ENCODE results near the gene EID2B.

EID2B gene

GRCh38 chr19:39498798-39499642 is 33.6 kb downstream of the EID2B start, which contains the start of gene DLL3:
Gene DLL3, plus strand, starts transcription at chr19:39498947. Its CDS starts 28 bp downstream, at chr19:39498975.
- TF ChIP-seq CTCF (IDR thresholded peaks at IDR 0.05): no peak
- TF ChIP-seq ZFX (IDR thresholded peaks at IDR 0.05; ENCODE audit: borderline replicate concordance): no peak
- no peak within 1 kb of the TSS for H3K27ac ChIP-seq

GRCh38 chr19:39497996-39498797 is 34.5 kb downstream of the EID2B start:
- H3K27ac ChIP-seq: no peak overlapping the region
- TF ChIP-seq ZFX (IDR thresholded peaks at IDR 0.05; ENCODE audit: borderline replicate concordance) (no peak), CTCF (IDR thresholded peaks at IDR 0.05) (peak; percentile 50)

DNA sequence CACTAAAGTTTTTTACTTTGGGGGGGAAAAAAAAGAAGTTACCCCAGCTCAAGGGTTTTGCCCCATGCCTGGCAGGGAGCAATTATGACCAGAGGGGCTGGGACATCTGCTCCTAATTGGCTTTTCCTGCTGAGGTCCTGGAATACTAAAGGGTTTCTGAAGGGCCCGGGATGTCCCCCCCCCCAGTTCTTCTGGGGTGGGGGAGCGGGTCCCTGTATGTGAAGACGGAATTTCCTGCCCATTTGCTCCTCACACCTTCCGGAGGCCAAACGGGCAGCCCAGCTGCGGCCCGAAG is 35.0 kb downstream of the EID2B start:
- no peak overlapping the region for H3K27ac ChIP-seq
- TF ChIP-seq ZFX (IDR thresholded peaks at IDR 0.05; ENCODE audit: borderline replicate concordance) (no peak), CTCF (IDR thresholded peaks at IDR 0.05) (no peak)

GRCh38 chr19:39496063-39496462 is 36.6 kb downstream of the EID2B start:
- TF ChIP-seq ZFX (IDR thresholded peaks at IDR 0.05; ENCODE audit: borderline replicate concordance) (no peak), CTCF (IDR thresholded peaks at IDR 0.05) (no peak)
- no peak overlapping the region for H3K27ac ChIP-seq

DNA sequence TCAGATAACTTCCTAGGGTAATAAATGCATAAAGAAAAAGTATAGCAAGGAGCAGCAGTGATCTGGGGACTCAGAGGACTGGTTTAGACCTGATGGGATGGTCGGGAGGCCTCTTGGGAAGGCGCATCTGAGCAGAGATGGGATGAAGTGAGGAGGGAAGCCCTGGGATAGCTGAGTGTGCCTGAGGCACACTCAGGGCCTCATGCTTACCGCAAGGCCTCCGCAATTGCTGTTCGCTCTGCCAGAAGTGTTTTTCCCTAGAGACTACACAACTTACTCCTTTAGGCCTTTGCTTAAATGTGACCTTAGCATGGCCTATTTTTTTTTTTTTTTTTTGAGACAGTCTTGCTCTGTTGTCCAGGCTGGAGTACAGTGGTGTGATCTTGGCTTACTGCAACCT is 38.0 kb downstream of the EID2B start:
- H3K27ac ChIP-seq: no peak overlapping the region
- TF ChIP-seq ZFX (IDR thresholded peaks at IDR 0.05; ENCODE audit: borderline replicate concordance) (no peak), CTCF (IDR thresholded peaks at IDR 0.05) (no peak)

GRCh38 chr19:39492788-39493187 is 39.9 kb downstream of the EID2B start:
- no peak for TF ChIP-seq ZFX (IDR thresholded peaks at IDR 0.05; ENCODE audit: borderline replicate concordance)
- TF ChIP-seq CTCF (IDR thresholded peaks at IDR 0.05): no peak
- no peak overlapping the region for H3K27ac ChIP-seq

GRCh38 chr19:39492225-39492624 is 40.4 kb downstream of the EID2B start:
- TF ChIP-seq CTCF (IDR thresholded peaks at IDR 0.05) (no peak), ZFX (IDR thresholded peaks at IDR 0.05; ENCODE audit: borderline replicate concordance) (no peak)
- no peak overlapping the region for H3K27ac ChIP-seq
